ENCODE data around the gene SORT1.

GRCh38 chr1:109395602-109396512 lies 1.9 kb downstream of the SORT1 start:
- TF ChIP-seq CTCF (IDR thresholded peaks at IDR 0.05) (no peak), POLR2A (IDR thresholded peaks at IDR 0.05) (no peak)
